Right cardiac atrium (tissue), 5 donors: ENCODE data around the gene THAP11. TPM values are rescaled to one million over a fixed set of nuclear protein-coding genes. Genes with fewer than 3 reads are reported as not detected.
"Not testable (repeated sequence)": the region's sequence is repeated elsewhere in the genome, so short reads cannot be mapped to it uniquely, and the experiment has no call there.

Source experiments
- ATAC-seq, 2 donors: fragments of 200-7000 bp; cut with Tn5 transposase; one replicate each; pipeline versions ENCODE4 v1.8.0 to v1.9.1; 2020; ENCODE audit warnings: moderate library complexity in 2 of 2, mild to moderate bottlenecking in 1 of 2
- DNase-seq, 3 donors: peaks; one replicate each; pipeline ENCODE4 v3.0.0-alpha.2; 2020
- H3K27ac ChIP-seq: one replicate; pipeline ENCODE4 v1.5.1; 2013; ENCODE audit warnings: mild to moderate bottlenecking, low read length, control low read depth, moderate library complexity
- H3K27me3 ChIP-seq: one replicate; pipeline ENCODE4 v1.6.1; 2013; ENCODE audit not compliant: control insufficient read depth, insufficient read depth
- H3K4me1 ChIP-seq: one replicate; pipeline ENCODE4 v1.6.1; 2013; ENCODE audit warnings: low read length; ENCODE audit not compliant: control insufficient read depth, insufficient read depth
- H3K4me3 ChIP-seq: one replicate; pipeline ENCODE4 v1.5.1; 2013; ENCODE audit warnings: low read length, control low read depth
- H3K9me3 ChIP-seq: one replicate; pipeline ENCODE4 v1.6.1; 2013; ENCODE audit warnings: low read length; ENCODE audit not compliant: control insufficient read depth
- WGBS: extraction: QIAGEN DNeasy Blood & Tissue Kit; methylation state at CpG from one replicate; pipeline ENCODE4 v1.1.7; 2013; 5-methylcytosine and 5-hydroxymethylcytosine counted together
- intact Hi-C, 4 donors: fragments of 100-400 bp; cut with DNase I; formaldehyde crosslinking; loops; one replicate each; pipeline versions ENCODE4 v1.11.0 to v1.14.0; 2022 to 2023
- polyA plus RNA-seq: library from polyadenylated mRNA; stranded (reverse); fragments of 200-250 nt; gene quantifications from one replicate; pipeline ENCODE4 v1.2.3, GENCODE V29; 2013
- total RNA-seq, 4 donors: library from RNA; stranded (reverse); fragmentation: NEBNext Ultra II Directional; extraction: Animal tissue kit (Norgen Biotek cat#: 25700); gene quantifications; one replicate each; pipeline ENCODE4 v1.2.1, GENCODE V29; 2021
- donor health status: healthy with polysubstance abuse.
- donor health status: DM: no; HTN: yes; CAD: no.
- donor health status: DM: no; HTN: no; CAD: no.
- donor health status: DM: no; HTN: yes; CAD: no; lungs with severe emphysema.
- donor health status: DM: yes; HTN: yes; CAD: no.

Gene THAP11
- total and polyA plus RNA-seq, 5 donors: 20.8 to 34.0 (median 31.9) TPM

GRCh38 chr16:67837190-67837589, 4.9 kb upstream of the THAP11 start:
- H3K4me3 ChIP-seq, H3K27me3 ChIP-seq, H3K4me1 ChIP-seq, DNase-seq, intact Hi-C loops, H3K27ac ChIP-seq, H3K9me3 ChIP-seq, ATAC-seq: not testable (repeated sequence)
- 92% methylated on average over 10 of the region's 10 CpGs for WGBS

- Histone ChIP-seq H3K9me3 (no peaks in the 10 kb centered on the region), H3K4me1 (peaks cover 3% of the 10 kb centered on the region), H3K4me3 (no peak overlapping the region), H3K27me3 (no peaks in the 10 kb centered on the region), H3K27ac (no peak overlapping the region)
- no peak for DNase-seq
- intact Hi-C loops: no loop called here
- 85% methylated on average over 2 of the region's 2 CpGs for WGBS
- ATAC-seq: no peak
Measured at GRCh38 chr16:67837811-67838210, 4.3 kb upstream of the THAP11 start.

- 41% methylated on average over 17 of the region's 17 CpGs for WGBS
- Histone ChIP-seq H3K4me3 (no peak overlapping the region), H3K27me3 (no peaks in the 10 kb centered on the region), H3K27ac (peak overlapping the region; percentile 71), H3K4me1 (peaks cover 7% of the 10 kb centered on the region), H3K9me3 (no peaks in the 10 kb centered on the region)
- peak in 1 of 2 donors; percentile 3 for ATAC-seq
- DNase-seq: no peak
- intact Hi-C loops: no loop called here
Measured at GRCh38 chr16:67841198-67841815, 813 bp upstream of the THAP11 start.

GRCh38 chr16:67842509-67843342, 606 bp downstream of the THAP11 start:
- peak overlapping the region; percentile 97 for H3K27ac ChIP-seq
- H3K4me3 ChIP-seq: peak overlapping the region; percentile 60
- under 1% methylated on average over 67 of the region's 67 CpGs for WGBS
- intact Hi-C loops: no loop called here
- no peaks in the 10 kb centered on the region for H3K9me3 ChIP-seq
- no peaks in the 10 kb centered on the region for H3K27me3 ChIP-seq
- H3K4me1 ChIP-seq: peaks cover 7% of the 10 kb centered on the region
- DNase-seq: peak; percentile 65 to 86 (median 85)
- peak; percentile 1 to 20 for ATAC-seq

GRCh38 chr16:67843343-67843765, 1.2 kb downstream of the THAP11 start:
- Histone ChIP-seq H3K4me1 (peaks cover 12% of the 10 kb centered on the region), H3K9me3 (no peaks in the 10 kb centered on the region), H3K27me3 (no peaks in the 10 kb centered on the region), H3K27ac (peak overlapping the region; percentile 97), H3K4me3 (peak overlapping the region; percentile 60)
- WGBS: 8% methylated on average over 11 of the region's 11 CpGs
- DNase-seq (peak in 1 of 3 donors; percentile 62), ATAC-seq (no peak)
- intact Hi-C loops: no loop called here

- intact Hi-C loops: no loop called here
- no peaks in the 10 kb centered on the region for H3K9me3 ChIP-seq
- ATAC-seq (no peak), DNase-seq (no peak)
- H3K4me1 ChIP-seq: peaks cover 12% of the 10 kb centered on the region
- no peak overlapping the region for H3K27ac ChIP-seq
- no peak overlapping the region for H3K4me3 ChIP-seq
- WGBS: 71% methylated on average over 4 of the region's 4 CpGs
- no peaks in the 10 kb centered on the region for H3K27me3 ChIP-seq
Measured at GRCh38 chr16:67844497-67844896, 2.4 kb downstream of the THAP11 start.

GRCh38 chr16:67845291-67846062, 3.4 kb downstream of the THAP11 start:
- H3K4me1 ChIP-seq: peaks cover 12% of the 10 kb centered on the region
- no peak for ATAC-seq

GRCh38 chr16:67846063-67846319, 3.9 kb downstream of the THAP11 start:
- DNase-seq (no peak), ATAC-seq (no peak)
- intact Hi-C loops: no loop called here
- H3K27me3 ChIP-seq: no peaks in the 10 kb centered on the region
- peak overlapping the region; percentile 95 for H3K27ac ChIP-seq
- H3K4me1 ChIP-seq: peaks cover 12% of the 10 kb centered on the region
- no peaks in the 10 kb centered on the region for H3K9me3 ChIP-seq
- 17% methylated on average over 2 of the region's 2 CpGs for WGBS
- peak overlapping the region; percentile 89 for H3K4me3 ChIP-seq

More at GRCh38 chr16:67845291-67846062, 3.4 kb downstream of the THAP11 start:
- H3K4me3 ChIP-seq: peak overlapping the region; percentile 89
- 64% methylated on average over 5 of the region's 5 CpGs for WGBS
- H3K27me3 ChIP-seq: no peaks in the 10 kb centered on the region
- DNase-seq: no peak
- intact Hi-C loops: no loop called here
- peak overlapping the region; percentile 65 for H3K27ac ChIP-seq
- no peaks in the 10 kb centered on the region for H3K9me3 ChIP-seq

GRCh38 chr16:67846320-67847063, 4.4 kb downstream of the THAP11 start, which contains the start of gene NUTF2:
Gene NUTF2, plus strand, starts transcription at chr16:67846933. Its CDS starts 18,198 bp downstream, at chr16:67865131.
- H3K27me3 ChIP-seq: no peaks in the 10 kb centered on the region
- H3K9me3 ChIP-seq: no peaks in the 10 kb centered on the region
- peak within 1 kb of the TSS; percentile 95 for H3K27ac ChIP-seq
- peak within 1 kb of the TSS; percentile 89 for H3K4me3 ChIP-seq
- intact Hi-C loops: no loop called here
- DNase-seq (peak; percentile 97 to 99 (median 98)), ATAC-seq (peak; percentile 89 to 91)
- peaks cover 12% of the 10 kb centered on the region for H3K4me1 ChIP-seq
- under 1% methylated on average over 57 of the region's 57 CpGs for WGBS

GRCh38 chr16:67847064-67847861, 5.1 kb downstream of the THAP11 start, which contains the start of gene CENPT:
Gene CENPT, minus strand, starts transcription at chr16:67847693. Its CDS starts 13,834 bp downstream, at chr16:67833859.
- peak within 1 kb of the TSS; percentile 95 for H3K27ac ChIP-seq
- intact Hi-C loops: no loop called here
- peak within 1 kb of the TSS; percentile 89 for H3K4me3 ChIP-seq
- no peaks in the 10 kb centered on the region for H3K27me3 ChIP-seq
- H3K9me3 ChIP-seq: no peaks in the 10 kb centered on the region
- under 1% methylated on average over 59 of the region's 62 CpGs for WGBS
- H3K4me1 ChIP-seq: peaks cover 12% of the 10 kb centered on the region
- ATAC-seq (peak; percentile 62 to 68), DNase-seq (peak; percentile 72 to 89 (median 88))
